RWPE1 (cell line): ENCODE results near the gene RER1.
A peak's percentile ranks its signal among the peaks of the same experiment; 100 is the strongest.

ENCODE experiments used
- CTCF ChIA-PET: fragments of 350-600 bp; sonication (Branson Sonifier 250); formaldehyde crosslinking; extraction: SDS; loops from one replicate; lab custom pipeline; 2021; lab: Yijun Ruan, JAX
- POLR2A ChIA-PET: fragments of 400-600 bp; formaldehyde crosslinking; extraction: SDS; loops from one replicate; lab custom pipeline; 2020; ENCODE audit warnings: antibody characterized with exemption; ENCODE audit not compliant: low non-redundant PET; lab: Yijun Ruan, JAX
- DNase-seq: peaks from one replicate; pipeline ENCODE4 v3.0.0; 2012; ENCODE audit warnings: low spot score
- H3K27ac ChIP-seq: fragments of 450-650 bp; 2 replicates; pipeline ENCODE4 v1.5.1; 2017
- TF ChIP-seq, protein P1 (sequence below): fragments of 450-650 bp; conservative IDR thresholded peaks from 2 replicates; pipeline ENCODE4 v1.5.1; 2017; ENCODE audit warnings: low read depth, mild to moderate bottlenecking

Gene RER1

DNA sequence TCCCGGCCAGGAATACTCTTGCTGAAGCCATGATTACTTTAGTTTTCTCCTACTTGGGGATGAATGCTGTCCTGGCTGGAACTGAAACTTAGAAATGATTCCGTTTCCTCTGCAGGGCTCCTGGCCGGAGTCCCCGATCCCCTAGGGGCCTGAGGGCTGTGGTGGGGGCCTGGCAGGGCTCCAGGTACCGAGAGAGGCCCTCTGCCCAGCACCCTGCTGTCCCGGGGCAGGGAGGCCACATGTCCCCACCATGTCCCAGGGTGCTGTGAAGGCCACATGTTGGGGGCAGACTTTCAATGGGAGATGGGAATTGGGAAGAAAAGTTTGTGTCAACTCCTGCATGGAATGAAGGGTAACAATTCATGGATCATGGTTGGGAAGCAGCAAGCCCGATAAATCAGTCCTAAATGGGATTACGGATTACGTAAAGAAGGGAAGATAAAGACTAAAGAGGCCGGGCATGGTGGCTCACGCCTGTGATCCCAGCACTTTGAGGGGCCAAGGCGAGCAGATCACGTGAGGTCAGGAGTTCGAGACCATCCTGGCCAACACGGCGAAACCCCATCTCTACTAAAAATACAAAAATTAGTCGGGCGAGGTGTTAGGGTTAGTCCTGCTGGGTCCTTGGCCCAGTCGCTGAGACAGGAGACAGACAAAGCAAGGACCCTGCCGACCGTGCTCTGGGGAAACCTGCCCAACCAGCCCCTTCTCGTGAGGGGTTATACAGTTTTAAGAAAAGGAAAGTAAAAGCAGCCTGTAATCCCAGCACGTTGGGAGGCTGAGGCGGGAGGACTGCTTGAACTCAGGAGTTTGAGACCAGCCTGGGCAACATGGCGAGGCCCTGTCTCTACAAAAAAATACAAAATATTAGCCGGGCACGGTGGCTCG, 37.8 kb upstream of the RER1 start:
- CTCF ChIA-PET = no interaction called here
- TF ChIP-seq, protein P1, sequence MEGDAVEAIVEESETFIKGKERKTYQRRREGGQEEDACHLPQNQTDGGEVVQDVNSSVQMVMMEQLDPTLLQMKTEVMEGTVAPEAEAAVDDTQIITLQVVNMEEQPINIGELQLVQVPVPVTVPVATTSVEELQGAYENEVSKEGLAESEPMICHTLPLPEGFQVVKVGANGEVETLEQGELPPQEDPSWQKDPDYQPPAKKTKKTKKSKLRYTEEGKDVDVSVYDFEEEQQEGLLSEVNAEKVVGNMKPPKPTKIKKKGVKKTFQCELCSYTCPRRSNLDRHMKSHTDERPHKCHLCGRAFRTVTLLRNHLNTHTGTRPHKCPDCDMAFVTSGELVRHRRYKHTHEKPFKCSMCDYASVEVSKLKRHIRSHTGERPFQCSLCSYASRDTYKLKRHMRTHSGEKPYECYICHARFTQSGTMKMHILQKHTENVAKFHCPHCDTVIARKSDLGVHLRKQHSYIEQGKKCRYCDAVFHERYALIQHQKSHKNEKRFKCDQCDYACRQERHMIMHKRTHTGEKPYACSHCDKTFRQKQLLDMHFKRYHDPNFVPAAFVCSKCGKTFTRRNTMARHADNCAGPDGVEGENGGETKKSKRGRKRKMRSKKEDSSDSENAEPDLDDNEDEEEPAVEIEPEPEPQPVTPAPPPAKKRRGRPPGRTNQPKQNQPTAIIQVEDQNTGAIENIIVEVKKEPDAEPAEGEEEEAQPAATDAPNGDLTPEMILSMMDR = no peak
- POLR2A ChIA-PET = no interaction called here
- no peak for DNase-seq
- H3K27ac ChIP-seq = no peak overlapping the region

DNA sequence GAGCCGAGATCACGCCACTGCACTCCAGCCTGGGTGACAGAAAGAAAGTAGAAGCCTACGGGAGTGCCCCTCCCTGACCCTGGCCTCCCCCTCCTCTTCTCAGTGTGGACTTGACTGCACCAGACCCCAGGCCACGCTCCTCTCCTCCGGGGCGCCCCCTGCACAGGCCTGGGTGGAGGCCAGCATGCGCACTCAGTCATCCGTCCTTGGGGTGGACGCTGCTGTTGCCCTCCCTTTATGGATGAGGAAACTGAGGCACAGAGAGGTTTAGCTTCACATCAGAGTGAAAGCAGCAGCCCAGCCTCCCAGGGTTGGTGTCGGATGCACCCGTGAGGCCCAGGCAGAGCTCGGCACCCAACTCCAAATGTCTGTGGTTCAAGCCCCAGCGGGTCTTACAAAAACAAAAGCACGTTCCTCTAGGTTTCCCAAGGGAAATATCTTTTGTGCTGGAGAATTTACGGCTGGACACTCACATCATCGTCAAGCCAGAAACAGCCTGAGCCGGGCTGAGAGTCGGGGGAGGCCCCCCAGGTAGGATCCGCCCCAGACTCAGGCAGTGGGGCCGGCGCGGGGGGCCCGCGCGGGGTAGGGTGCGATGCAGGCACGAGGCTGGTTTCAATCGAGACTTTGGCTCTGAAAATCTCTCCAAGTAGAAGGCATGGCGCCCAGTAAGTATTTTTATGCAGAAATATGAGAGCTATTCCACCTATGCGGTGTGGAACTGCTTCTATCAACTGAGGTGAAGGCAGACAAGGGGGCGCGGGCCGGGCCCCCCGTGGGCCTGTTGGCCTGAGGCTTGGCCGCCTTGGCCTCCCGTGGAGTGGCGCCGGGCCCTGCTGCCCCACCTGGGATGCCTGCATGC, 36.9 kb upstream of the RER1 start:
- POLR2A ChIA-PET = no interaction called here
- no peak for DNase-seq
- CTCF ChIA-PET = no interaction called here
- H3K27ac ChIP-seq = no peak overlapping the region
- TF ChIP-seq, protein P1 = no peak

DNA sequence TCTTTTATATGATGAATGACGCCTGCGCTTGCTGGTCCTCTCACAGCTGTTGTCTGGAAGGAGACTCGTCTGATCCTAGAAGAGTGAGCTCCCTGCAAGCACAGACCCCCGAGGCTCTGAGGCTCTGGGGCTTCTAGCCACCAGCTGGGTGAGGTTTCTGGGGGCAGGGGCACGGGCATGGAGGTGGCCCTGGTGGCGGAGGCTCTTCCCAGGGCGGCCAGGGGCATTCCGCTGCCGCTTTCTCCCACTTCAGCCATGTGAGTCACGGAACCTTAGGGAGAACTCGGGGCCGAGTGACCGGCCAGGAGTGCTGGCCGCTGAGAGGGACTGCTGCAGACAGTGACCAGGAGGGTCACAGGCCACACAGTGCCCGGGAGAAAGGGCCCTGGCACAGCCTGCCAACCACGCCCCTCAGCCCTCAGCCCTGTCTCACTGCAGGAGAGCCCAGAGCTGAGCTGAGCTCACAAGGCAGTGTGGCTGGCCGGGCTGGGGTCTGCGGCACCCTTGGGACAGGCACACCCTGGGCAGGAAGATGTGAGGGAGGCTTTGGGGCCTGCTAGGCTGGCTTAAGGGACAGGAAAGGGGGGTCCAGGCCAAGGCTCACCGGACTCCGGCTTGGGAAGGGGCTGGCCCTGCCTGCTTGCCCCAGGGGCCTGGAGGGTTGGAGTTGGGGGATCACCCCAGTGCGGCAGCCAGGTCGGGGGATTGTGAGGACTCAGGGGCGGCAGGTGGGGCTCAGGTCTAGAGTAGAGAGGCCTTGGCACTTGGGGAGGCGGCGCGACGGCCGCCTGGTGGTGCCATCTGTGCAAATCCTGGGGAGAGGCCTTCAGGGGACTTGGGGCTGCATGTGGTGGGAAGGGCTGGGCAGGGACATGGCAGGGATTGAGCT, 36.0 kb upstream of the RER1 start:
- ChIA-PET CTCF (no interaction called here), POLR2A (no interaction called here)
- TF ChIP-seq, protein P1 = no peak
- no peak overlapping the region for H3K27ac ChIP-seq
- DNase-seq = no peak

DNA sequence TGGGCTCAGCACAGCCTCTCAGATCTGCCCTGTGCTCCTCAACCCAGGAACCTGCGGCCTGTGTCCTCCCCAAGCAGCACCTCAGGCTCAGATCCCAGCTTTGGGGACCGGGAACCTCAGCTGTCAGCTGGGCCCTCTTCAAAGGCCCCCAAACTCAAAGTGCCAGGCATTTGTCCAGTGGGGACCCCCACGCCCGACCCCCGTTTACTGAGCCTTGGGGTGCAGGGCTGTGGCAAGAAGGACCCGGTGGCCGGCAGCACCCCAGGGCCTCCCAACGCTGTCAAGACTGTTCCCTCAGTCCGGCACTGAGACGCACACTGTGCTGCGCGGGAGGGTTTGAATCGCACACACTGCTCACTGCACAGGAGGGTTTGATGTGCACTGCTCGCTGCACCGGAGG, 35.2 kb upstream of the RER1 start:
- no peak for DNase-seq
- POLR2A ChIA-PET = no interaction called here
- H3K27ac ChIP-seq = no peak overlapping the region
- CTCF ChIA-PET = no interaction called here
- TF ChIP-seq, protein P1 = no peak

DNA sequence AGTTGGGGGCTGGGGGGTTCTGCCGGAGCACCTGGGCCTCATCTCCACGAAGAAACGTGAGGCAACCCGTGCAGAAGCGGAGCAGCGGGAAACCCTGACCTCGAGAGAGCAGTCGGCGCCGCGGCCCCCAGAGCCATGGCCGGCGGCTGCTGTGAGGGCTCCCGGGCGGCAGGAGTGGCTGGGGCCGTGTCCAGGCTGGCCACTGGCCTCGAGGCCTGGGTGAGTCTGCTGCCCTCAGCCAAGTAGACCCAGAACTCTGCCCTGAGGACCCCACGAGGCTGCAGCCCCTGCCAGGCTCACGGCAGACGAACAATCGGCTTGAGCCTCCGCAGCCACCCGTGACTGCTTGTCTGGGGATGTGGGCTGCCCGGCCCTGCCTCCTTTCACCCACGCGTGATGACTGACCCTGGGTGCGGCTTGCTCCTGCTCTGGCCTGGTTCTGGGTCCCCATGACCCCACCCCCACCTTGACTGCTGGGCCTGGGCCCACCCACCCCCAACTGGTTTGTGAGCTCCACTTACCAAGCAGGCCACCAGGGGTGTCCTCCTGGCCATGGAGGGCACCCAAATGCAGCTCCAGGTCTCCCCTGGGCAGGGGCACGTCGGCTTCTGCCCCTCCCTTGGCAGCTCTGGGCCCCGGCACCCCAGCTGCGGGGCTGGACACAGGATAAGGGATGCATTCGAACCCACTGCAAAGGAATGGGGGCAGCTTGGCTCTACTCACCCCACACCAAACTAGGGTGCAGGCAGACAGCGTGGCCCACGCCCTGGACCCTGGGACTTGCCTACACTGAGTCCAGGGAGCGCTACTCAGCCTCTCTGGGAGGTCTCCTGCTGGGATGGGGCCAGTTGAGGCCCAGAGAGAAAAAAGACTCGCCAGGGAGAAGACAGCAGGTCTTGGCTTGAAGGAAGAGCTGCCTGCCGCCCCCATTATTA, 34.5 kb upstream of the RER1 start:
- H3K27ac ChIP-seq = peak overlapping the region; percentile 20; the same call in 1 of the 2 replicates
- CTCF ChIA-PET = no interaction called here
- POLR2A ChIA-PET = no interaction called here
- DNase-seq = no peak
- TF ChIP-seq, protein P1 = no peak
